Measurements from ENCODE around the gene MAMDC2. TPM values are rescaled to one million over a fixed set of nuclear protein-coding genes. Genes with fewer than 3 reads are reported as not detected.
A peak's percentile ranks its signal among the peaks of the same experiment; 100 is the strongest.

MAMDC2 gene
- total RNA-seq, 1 donor from 2014 or later, result 211 TPM

DNA sequence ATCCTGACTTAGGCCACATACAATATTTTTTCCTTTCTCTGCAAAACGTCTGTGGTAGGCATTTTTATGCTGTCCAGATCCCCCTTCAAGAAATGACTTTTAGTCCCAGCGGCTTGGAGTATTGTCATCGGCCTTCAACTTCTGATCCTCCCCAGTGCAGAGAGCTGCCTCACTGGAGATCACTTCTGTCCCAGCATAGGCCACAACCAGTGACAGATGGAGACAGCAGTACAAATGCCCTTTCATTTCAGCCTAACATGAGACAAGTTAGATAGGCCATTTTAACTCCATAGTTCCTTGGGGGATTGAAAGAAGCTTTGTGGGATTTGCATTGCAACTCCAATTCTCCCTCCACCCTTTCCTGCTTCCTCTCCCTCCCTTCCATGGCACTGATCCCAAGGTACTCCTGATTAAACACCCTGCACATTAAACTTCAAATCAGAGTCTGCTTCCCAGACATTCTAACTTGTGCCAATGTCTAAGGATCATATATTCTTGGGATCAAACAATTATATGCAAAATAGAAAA is 3.2 kb upstream of the MAMDC2 start:
- H3K4me1 Mint-ChIP-seq (ENCODE audit: low read depth, unreplicated experiment), result peaks cover 16% of the 10 kb centered on the region
- peaks cover 6% of the 10 kb centered on the region for H3K36me3 Mint-ChIP-seq (ENCODE audit: low read depth, unreplicated experiment)
- H3K36me3 ChIP-seq (ENCODE audit: insufficient read depth, low read length), result no peaks in the 10 kb centered on the region
- peaks cover 20% of the 10 kb centered on the region for H3K4me1 ChIP-seq (ENCODE audit: insufficient read depth, low read length)
- no peak for FAIRE-seq
- H3K79me2 ChIP-seq (ENCODE audit: insufficient read depth, low read length), result peaks cover 10% of the 10 kb centered on the region
- no peak for DNase-seq (ENCODE audit: low read depth)
- no peak overlapping the region for H3K27ac ChIP-seq (ENCODE audit: low read depth, low read length)
- H3K27me3 Mint-ChIP-seq (ENCODE audit: low read depth, unreplicated experiment), result no peaks in the 10 kb centered on the region
- H3K27me3 ChIP-seq (ENCODE audit: insufficient read depth, low read length), result no peaks in the 10 kb centered on the region
- H3K9me3 Mint-ChIP-seq (ENCODE audit: unreplicated experiment), result peaks cover 7% of the 10 kb centered on the region
- no peaks in the 10 kb centered on the region for H4K20me1 ChIP-seq (ENCODE audit: insufficient read depth, low read length)
- TF ChIP-seq EZH2 (IDR thresholded peaks at IDR 0.05; ENCODE audit: insufficient read depth, low read length), result no peak
- TF ChIP-seq, protein P1, sequence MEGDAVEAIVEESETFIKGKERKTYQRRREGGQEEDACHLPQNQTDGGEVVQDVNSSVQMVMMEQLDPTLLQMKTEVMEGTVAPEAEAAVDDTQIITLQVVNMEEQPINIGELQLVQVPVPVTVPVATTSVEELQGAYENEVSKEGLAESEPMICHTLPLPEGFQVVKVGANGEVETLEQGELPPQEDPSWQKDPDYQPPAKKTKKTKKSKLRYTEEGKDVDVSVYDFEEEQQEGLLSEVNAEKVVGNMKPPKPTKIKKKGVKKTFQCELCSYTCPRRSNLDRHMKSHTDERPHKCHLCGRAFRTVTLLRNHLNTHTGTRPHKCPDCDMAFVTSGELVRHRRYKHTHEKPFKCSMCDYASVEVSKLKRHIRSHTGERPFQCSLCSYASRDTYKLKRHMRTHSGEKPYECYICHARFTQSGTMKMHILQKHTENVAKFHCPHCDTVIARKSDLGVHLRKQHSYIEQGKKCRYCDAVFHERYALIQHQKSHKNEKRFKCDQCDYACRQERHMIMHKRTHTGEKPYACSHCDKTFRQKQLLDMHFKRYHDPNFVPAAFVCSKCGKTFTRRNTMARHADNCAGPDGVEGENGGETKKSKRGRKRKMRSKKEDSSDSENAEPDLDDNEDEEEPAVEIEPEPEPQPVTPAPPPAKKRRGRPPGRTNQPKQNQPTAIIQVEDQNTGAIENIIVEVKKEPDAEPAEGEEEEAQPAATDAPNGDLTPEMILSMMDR (IDR thresholded peaks at IDR 0.05; ENCODE audit: insufficient read depth, low read depth, low read length), result no peak
- H3K27ac Mint-ChIP-seq (ENCODE audit: unreplicated experiment), result no peak overlapping the region
- H3K4me3 Mint-ChIP-seq (ENCODE audit: unreplicated experiment), result no peak overlapping the region
- no peak overlapping the region for H3K4me3 ChIP-seq (ENCODE audit: insufficient read depth, low read depth, low read length)
- H3K9ac ChIP-seq (ENCODE audit: low read length), result no peak overlapping the region
- H3K9me3 ChIP-seq (ENCODE audit: insufficient read depth, low read depth, low read length), result no peaks in the 10 kb centered on the region
- no peak overlapping the region for H3K4me2 ChIP-seq (ENCODE audit: low read length)
- H2AFZ ChIP-seq (ENCODE audit: low read depth, low read length), result no peak overlapping the region

DNA sequence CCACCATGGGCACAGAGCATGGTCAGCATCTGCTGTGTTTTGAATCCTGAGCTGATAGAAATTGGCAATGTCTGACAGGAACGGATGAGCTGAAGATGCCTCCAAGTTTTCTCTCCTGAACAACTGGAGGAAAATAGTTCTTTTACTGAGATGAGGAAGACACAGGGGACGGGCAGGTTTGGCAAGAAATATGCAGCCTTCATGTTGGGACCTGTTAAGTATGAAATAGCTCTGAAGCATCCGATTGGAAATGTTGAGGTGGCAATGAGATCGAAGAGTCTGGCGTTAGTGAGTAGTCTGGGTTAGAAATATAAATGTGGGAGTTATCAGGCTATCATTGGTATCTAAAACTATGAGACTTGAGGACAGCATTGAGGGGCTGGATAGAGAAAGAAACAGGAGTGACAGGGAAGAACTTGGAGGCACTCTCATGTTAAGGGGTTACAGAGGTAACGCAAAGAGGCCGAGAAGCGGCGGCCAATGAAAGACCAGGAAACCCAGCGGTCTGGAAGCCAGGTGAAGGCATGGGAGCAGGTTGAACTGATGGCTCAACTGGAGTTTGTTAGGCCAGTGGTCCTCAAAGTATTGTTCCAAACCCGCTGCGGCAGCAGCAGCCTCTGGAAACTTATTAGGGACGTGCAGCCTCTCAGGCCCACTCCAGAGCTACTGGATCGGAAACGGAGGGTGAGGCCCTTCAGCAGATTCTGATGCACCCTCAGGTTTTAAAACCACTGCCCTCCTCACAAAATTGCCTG is 1.0 kb upstream of the MAMDC2 start:
- FAIRE-seq, result peak; percentile 13
- Histone ChIP-seq H3K4me2 (ENCODE audit: low read length) (peak overlapping the region; percentile 96), H3K79me2 (ENCODE audit: insufficient read depth, low read length) (peaks cover 14% of the 10 kb centered on the region), H3K27ac (ENCODE audit: low read depth, low read length) (no peak overlapping the region), H4K20me1 (ENCODE audit: insufficient read depth, low read length) (no peaks in the 10 kb centered on the region), H3K4me1 (ENCODE audit: insufficient read depth, low read length) (peaks cover 28% of the 10 kb centered on the region), H3K36me3 (ENCODE audit: insufficient read depth, low read length) (no peaks in the 10 kb centered on the region), H3K9me3 (ENCODE audit: insufficient read depth, low read depth, low read length) (no peaks in the 10 kb centered on the region), H3K27me3 (ENCODE audit: insufficient read depth, low read length) (no peaks in the 10 kb centered on the region), H2AFZ (ENCODE audit: low read depth, low read length) (no peak overlapping the region), H3K4me3 (ENCODE audit: insufficient read depth, low read depth, low read length) (no peak overlapping the region), H3K9ac (ENCODE audit: low read length) (peak overlapping the region; percentile 77)
- H3K9me3 Mint-ChIP-seq (ENCODE audit: unreplicated experiment), result peaks cover 6% of the 10 kb centered on the region
- H3K36me3 Mint-ChIP-seq (ENCODE audit: low read depth, unreplicated experiment), result peaks cover 12% of the 10 kb centered on the region
- no peak for DNase-seq (ENCODE audit: low read depth)
- peaks cover 33% of the 10 kb centered on the region for H3K4me1 Mint-ChIP-seq (ENCODE audit: low read depth, unreplicated experiment)
- no peaks in the 10 kb centered on the region for H3K27me3 Mint-ChIP-seq (ENCODE audit: low read depth, unreplicated experiment)
- TF ChIP-seq EZH2 (IDR thresholded peaks at IDR 0.05; ENCODE audit: insufficient read depth, low read length), result no peak
- TF ChIP-seq, protein P1 (IDR thresholded peaks at IDR 0.05; ENCODE audit: insufficient read depth, low read depth, low read length), result no peak
- peak overlapping the region; percentile 95 for H3K4me3 Mint-ChIP-seq (ENCODE audit: unreplicated experiment)
- H3K27ac Mint-ChIP-seq (ENCODE audit: unreplicated experiment), result peak overlapping the region; percentile 36

DNA sequence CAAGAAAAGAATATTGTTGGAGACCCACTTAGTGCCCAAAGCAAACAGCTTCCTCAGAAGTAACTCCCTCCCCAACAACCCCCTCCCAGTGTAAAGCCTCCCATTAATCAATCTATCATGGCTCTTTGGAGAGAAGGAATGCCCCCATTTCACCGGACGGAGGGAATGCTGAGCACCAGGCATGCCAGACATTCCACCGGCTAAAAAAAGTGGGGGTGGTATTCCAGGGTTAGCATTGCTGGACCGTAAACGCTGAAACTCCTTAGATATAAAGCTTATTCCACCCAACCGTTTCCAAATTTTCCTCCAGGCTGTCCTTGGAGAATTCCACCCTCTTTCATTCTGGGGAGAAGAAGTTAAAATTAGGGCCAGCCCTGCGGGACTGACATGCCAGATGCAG is 363 bp upstream of the MAMDC2 start:
- Histone ChIP-seq H3K36me3 (ENCODE audit: insufficient read depth, low read length) (no peaks in the 10 kb centered on the region), H3K27me3 (ENCODE audit: insufficient read depth, low read length) (no peaks in the 10 kb centered on the region), H3K4me2 (ENCODE audit: low read length) (peak overlapping the region; percentile 96), H3K27ac (ENCODE audit: low read depth, low read length) (peak overlapping the region; percentile 44), H3K79me2 (ENCODE audit: insufficient read depth, low read length) (peaks cover 14% of the 10 kb centered on the region), H4K20me1 (ENCODE audit: insufficient read depth, low read length) (no peaks in the 10 kb centered on the region), H2AFZ (ENCODE audit: low read depth, low read length) (peak overlapping the region; percentile 78), H3K9ac (ENCODE audit: low read length) (peak overlapping the region; percentile 77), H3K4me3 (ENCODE audit: insufficient read depth, low read depth, low read length) (peak overlapping the region; percentile 73), H3K4me1 (ENCODE audit: insufficient read depth, low read length) (peaks cover 28% of the 10 kb centered on the region), H3K9me3 (ENCODE audit: insufficient read depth, low read depth, low read length) (no peaks in the 10 kb centered on the region)
- Mint-ChIP-seq H3K4me3 (ENCODE audit: unreplicated experiment) (peak overlapping the region; percentile 95), H3K36me3 (ENCODE audit: low read depth, unreplicated experiment) (peaks cover 14% of the 10 kb centered on the region), H3K4me1 (ENCODE audit: low read depth, unreplicated experiment) (peaks cover 36% of the 10 kb centered on the region), H3K9me3 (ENCODE audit: unreplicated experiment) (peaks cover 2% of the 10 kb centered on the region), H3K27me3 (ENCODE audit: low read depth, unreplicated experiment) (no peaks in the 10 kb centered on the region), H3K27ac (ENCODE audit: unreplicated experiment) (peak overlapping the region; percentile 78)
- TF ChIP-seq EZH2 (IDR thresholded peaks at IDR 0.05; ENCODE audit: insufficient read depth, low read length), result no peak
- TF ChIP-seq, protein P1 (IDR thresholded peaks at IDR 0.05; ENCODE audit: insufficient read depth, low read depth, low read length), result no peak
- DNase-seq (ENCODE audit: low read depth) (no peak), FAIRE-seq (no peak)

All from astrocyte (in vitro differentiated cells and primary cell).